GM21528 (cell line): Measurements from ENCODE around the gene HEATR3.

Experiments used
- ATAC-seq: cut with Tn5 transposase; IDR thresholded peaks from one replicate; pipeline ENCODE4 v1.9.1; 2021; ENCODE audit warnings: mild to moderate bottlenecking, moderate library complexity; ENCODE audit not compliant: unreplicated experiment, low FRiP score

The HEATR3 gene

DNA sequence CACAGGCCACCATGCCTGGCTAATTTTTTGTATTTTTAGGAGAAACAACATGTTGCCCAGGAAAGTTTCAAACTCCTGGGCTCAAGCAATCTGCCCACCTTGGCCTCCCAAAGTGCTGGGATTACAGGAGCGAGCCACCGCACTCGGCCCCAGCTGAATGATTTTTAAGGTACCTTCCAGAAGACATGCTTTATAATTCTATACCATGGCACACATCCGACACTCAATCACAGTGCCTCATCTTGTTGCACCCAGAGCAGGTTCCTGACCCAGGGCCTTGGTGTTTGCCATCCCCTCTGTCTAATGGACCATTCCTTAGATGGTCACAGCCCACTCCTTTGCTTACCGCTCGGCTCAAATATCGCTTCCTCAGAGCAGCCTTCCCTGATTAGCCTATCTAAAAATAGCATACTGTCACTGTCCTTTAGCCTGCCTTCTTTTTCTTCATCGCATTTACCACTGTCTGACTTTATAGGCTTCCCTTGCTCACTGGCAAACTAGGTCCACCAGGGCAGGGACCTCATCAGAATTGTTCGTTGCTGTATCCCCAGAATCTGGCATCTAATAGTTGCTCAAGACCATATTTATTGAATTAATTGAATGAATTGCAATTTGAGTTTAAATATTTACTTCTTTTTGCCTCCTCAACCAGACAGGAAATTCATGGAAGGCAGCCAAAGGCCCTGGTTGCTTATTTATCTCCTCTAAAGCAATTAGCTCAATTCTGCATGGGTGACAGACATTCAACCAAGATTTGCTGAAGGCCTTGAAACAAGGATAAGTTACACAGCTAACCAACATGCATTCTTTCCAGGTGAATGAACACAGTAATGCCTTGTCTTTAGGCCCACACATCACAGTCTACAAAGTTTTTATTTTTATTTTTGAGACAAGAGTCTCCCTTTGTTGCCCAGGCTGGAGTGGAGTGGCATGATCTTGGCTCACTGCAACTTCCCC, 81.0 kb downstream of the HEATR3 start:
- ATAC-seq: no peak

GRCh38 chr16:50151322-50151721, 85.6 kb downstream of the HEATR3 start:
- no peak for ATAC-seq

GRCh38 chr16:50151756-50152155, 86.0 kb downstream of the HEATR3 start:
- no peak for ATAC-seq

GRCh38 chr16:50152351-50152806, 86.6 kb downstream of the HEATR3 start:
- ATAC-seq: peak; percentile 55

- ATAC-seq: peak; percentile 85
Observed at GRCh38 chr16:50152807-50153595, 87.2 kb downstream of the HEATR3 start, which contains the start of gene TENT4B. Gene TENT4B, plus strand, starts transcription at chr16:50153306. Its CDS starts 316 bp downstream, at chr16:50153622.

- ATAC-seq: peak; percentile 19
Observed at GRCh38 chr16:50153596-50154419, 88.0 kb downstream of the HEATR3 start.

DNA sequence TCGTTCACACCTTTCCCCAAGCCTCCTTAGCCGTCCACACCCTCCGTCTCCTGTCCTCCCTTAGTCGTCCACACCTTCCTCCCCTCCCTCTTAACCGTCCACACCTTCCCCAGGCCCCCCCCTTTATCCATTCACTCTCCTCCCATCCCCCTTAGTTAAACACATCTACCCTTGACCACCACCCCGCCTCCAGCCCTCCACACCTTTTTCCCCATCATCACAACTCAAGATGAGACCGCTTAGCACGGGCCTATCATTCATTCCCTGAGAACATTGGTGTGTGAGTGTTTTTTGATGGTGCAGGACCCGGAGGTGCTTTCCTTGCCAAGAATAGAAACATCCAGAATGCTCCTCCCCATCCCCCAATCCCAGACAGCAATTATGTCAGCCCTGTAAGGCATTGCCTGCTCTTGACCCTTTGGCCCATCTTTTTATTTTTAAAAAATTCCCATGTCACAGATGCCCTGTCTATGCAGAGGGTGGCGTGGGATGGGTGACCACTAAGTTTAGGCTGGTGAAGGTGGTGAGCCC, 88.7 kb downstream of the HEATR3 start:
- no peak for ATAC-seq

GRCh38 chr16:50155925-50156324, 90.2 kb downstream of the HEATR3 start:
- ATAC-seq: no peak
